BE2C (cell line): Measurements from ENCODE around the gene GPS2.
"Not testable (repeated sequence)": the region's sequence is repeated elsewhere in the genome, so short reads cannot be mapped to it uniquely, and the experiment has no call there.

Experiments
- DNase-seq: peaks from one replicate; pipeline ENCODE4 v3.0.0-alpha.2; 2020
- H3K27me3 ChIP-seq: fragments of 250-450 bp; sonication (Bioruptor Pico); 2 replicates; pipeline ENCODE4 v1.5.1; 2020; ENCODE audit warnings: mild to moderate bottlenecking
- H3K36me3 ChIP-seq: fragments of 250-450 bp; sonication (Bioruptor Pico); 2 replicates; pipeline ENCODE4 v1.5.1; 2020; ENCODE audit warnings: mild to moderate bottlenecking
- H3K4me1 ChIP-seq: fragments of 250-450 bp; sonication (Bioruptor Pico); 2 replicates; pipeline ENCODE4 v1.5.1; 2020
- H3K4me3 ChIP-seq: 2 replicates; pipeline ENCODE4 v1.5.1; 2011; ENCODE audit warnings: low read depth, low read length
- H3K9me3 ChIP-seq: fragments of 250-450 bp; sonication (Bioruptor Pico); 2 replicates; pipeline ENCODE4 v1.5.1; 2020
- CTCF ChIP-seq: IDR thresholded peaks from 2 replicates; pipeline ENCODE4 v1.5.1; 2012; ENCODE audit warnings: mild to moderate bottlenecking, low read depth, low read length

Gene GPS2

DNA sequence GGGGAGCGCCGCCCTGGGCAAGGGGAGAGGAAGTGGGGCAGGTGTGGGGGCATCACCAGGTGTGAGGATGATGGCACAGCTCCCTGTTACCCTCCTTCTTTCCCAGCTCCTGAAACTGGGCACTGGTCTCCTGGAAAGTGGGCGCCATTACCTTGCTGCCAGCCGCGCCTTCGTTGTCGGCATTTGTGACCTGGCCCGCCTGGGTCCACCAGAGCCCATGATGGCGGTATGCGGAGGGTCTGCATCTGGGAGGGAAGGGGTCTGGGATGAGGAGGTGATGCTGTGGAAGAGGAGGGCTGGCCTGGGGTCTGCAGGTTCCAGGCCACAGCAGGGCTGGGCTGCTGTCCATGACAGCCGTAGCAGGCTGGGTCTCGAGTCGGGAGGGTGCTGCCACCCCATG is 26.7 kb upstream of the GPS2 start:
- no peak overlapping the region for H3K4me3 ChIP-seq
- TF ChIP-seq CTCF, result no peak
- H3K27me3 ChIP-seq, result peaks cover 4% of the 10 kb centered on the region; the same call in 1 of the 2 replicates
- no peaks in the 10 kb centered on the region for H3K36me3 ChIP-seq
- no peaks in the 10 kb centered on the region for H3K4me1 ChIP-seq
- H3K9me3 ChIP-seq, result no peaks in the 10 kb centered on the region
- no peak for DNase-seq

GRCh38 chr17:7340179-7340578 is 25.0 kb upstream of the GPS2 start:
- H3K4me3 ChIP-seq, result no peak overlapping the region
- no peaks in the 10 kb centered on the region for H3K36me3 ChIP-seq
- DNase-seq, result no peak
- H3K4me1 ChIP-seq, result no peaks in the 10 kb centered on the region
- no peaks in the 10 kb centered on the region for H3K9me3 ChIP-seq
- peaks cover 4% of the 10 kb centered on the region; the same call in 1 of the 2 replicates for H3K27me3 ChIP-seq
- no peak for TF ChIP-seq CTCF

DNA sequence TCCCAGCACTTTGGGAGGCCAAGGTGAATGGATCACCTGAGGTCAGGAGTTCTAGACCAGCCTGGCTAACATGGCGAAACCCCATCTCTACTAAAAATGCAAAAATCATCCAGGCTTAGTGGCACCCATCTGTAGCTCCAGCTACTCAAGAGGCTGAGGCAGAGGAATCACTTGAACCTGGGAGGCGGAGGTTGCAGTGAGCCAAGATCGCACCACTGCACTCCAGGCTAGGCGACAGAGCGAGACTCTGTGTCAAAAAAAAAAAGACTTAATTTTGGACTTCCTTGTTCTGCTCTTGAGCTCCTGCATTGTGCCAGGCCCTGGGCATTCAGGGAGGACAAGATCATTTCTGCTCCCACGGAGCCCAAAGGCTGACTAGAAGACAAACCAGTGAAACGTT is 22.4 kb upstream of the GPS2 start:
- not testable (repeated sequence) for H3K4me1 ChIP-seq, DNase-seq, H3K27me3 ChIP-seq, H3K4me3 ChIP-seq, H3K9me3 ChIP-seq, H3K36me3 ChIP-seq

GRCh38 chr17:7336240-7337175 is 21.3 kb upstream of the GPS2 start, which contains the start of gene ACAP1:
TSS of gene ACAP1 (plus strand) at chr17:7336529. CDS start at chr17:7336735, 206 bp downstream.
- H3K36me3 ChIP-seq, result no peaks in the 10 kb centered on the region
- no peaks in the 10 kb centered on the region for H3K9me3 ChIP-seq
- no peaks in the 10 kb centered on the region for H3K27me3 ChIP-seq
- DNase-seq, result no peak
- no peak for TF ChIP-seq CTCF
- no peak within 1 kb of the TSS for H3K4me3 ChIP-seq
- no peaks in the 10 kb centered on the region for H3K4me1 ChIP-seq

DNA sequence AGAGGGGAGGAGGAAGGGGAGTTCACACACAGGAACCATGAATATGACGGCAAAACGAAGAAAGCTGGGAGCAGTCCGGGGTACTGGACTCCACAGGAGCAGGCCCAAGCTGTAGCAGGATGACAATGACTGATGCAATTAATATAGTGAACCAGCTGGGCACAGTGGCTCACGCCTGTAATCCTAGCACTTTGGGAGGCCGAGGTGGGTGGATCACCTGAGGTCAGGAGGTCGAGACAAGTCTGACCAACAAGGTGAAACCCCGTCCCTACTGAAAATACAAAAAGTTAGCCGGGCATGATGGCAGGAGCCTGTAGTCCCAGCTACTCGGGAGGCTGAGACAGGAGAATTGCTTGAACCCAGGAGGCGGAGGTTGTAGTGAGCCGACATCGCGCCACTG is 20.6 kb upstream of the GPS2 start:
- H3K4me3 ChIP-seq, H3K4me1 ChIP-seq, DNase-seq, H3K9me3 ChIP-seq, H3K27me3 ChIP-seq, H3K36me3 ChIP-seq: not testable (repeated sequence)

GRCh38 chr17:7334938-7335538 is 19.9 kb upstream of the GPS2 start:
- no peaks in the 10 kb centered on the region for H3K9me3 ChIP-seq
- H3K4me1 ChIP-seq, result no peaks in the 10 kb centered on the region
- H3K4me3 ChIP-seq, result no peak overlapping the region
- no peak for DNase-seq
- H3K36me3 ChIP-seq, result no peaks in the 10 kb centered on the region
- no peaks in the 10 kb centered on the region for H3K27me3 ChIP-seq
- no peak for TF ChIP-seq CTCF

DNA sequence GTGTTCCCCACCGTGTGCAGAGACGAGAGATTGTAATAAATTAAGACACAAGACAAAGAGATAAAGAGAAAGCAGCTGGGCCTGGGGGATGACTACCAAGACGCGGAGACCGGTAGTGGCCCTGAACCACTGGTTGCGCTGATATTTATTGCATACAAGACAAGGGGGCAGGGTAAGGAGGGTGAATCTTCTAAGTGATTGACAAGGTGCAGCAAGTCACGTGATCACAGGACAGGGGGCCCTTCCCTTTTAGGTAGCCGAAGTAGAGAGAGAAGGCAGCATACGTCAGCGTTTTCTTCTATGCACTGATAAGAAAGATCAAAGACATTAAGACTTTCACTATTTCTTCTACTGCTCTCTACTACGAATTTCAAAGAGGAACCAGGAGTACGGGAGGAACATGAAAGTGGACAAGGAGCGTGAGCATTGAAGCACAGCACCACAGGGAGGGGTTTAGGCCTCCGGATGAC is 17.5 kb upstream of the GPS2 start:
- not testable (repeated sequence) for H3K36me3 ChIP-seq, H3K4me3 ChIP-seq, H3K27me3 ChIP-seq, H3K4me1 ChIP-seq, H3K9me3 ChIP-seq, DNase-seq
